ENCODE results near the gene POLE.

GRCh38 chr12:132649226-132649945, 37.8 kb downstream of the POLE start:
- TF ChIP-seq EP300 (IDR thresholded peaks at IDR 0.05; ENCODE audit: borderline replicate concordance) (no peak), RAD21 (IDR thresholded peaks at IDR 0.05; ENCODE audit: low read depth) (no peak), NFIC (IDR thresholded peaks at IDR 0.05) (no peak), YY1 (IDR thresholded peaks at IDR 0.05; ENCODE audit: low read depth) (no peak), TAF1 (IDR thresholded peaks at IDR 0.05; ENCODE audit: low read depth) (no peak), TEAD4 (IDR thresholded peaks at IDR 0.05) (no peak), REST (IDR thresholded peaks at IDR 0.05; ENCODE audit: low read depth) (no peak), CEBPB (IDR thresholded peaks at IDR 0.05) (no peak), ZBTB7A (IDR thresholded peaks at IDR 0.05; ENCODE audit: low read depth) (no peak)
- TF ChIP-seq, protein P1, sequence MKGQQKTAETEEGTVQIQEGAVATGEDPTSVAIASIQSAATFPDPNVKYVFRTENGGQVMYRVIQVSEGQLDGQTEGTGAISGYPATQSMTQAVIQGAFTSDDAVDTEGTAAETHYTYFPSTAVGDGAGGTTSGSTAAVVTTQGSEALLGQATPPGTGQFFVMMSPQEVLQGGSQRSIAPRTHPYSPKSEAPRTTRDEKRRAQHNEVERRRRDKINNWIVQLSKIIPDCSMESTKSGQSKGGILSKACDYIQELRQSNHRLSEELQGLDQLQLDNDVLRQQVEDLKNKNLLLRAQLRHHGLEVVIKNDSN (IDR thresholded peaks at IDR 0.05) = no peak

All from Ishikawa (cell line).